Small intestine (tissue), 7 donors: Measurements from ENCODE around the gene UBE2S. TPM values are rescaled to one million over a fixed set of nuclear protein-coding genes. Genes with fewer than 3 reads are reported as not detected.

ENCODE experiments used
- DNase-seq, 2 donors: peaks; one replicate each; pipeline versions ENCODE4 v3.0.0 to v3.0.0-alpha.2; 2013
- FAIRE-seq: peaks from 2 replicates; lab custom pipeline; 2012; peaks lifted over from hg19 to GRCh38; lab: Jason Lieb, UNC
- H3K27ac ChIP-seq, 3 donors: one replicate each; pipeline ENCODE4 v1.5.1; 2013; ENCODE audit warnings: low read length in 2 of 3, mild to moderate bottlenecking in 2 of 3, control low read depth in 1 of 3, inconsistent platforms in 1 of 3, low read depth in 1 of 3, moderate library complexity in 1 of 3
- H3K27me3 ChIP-seq, 3 donors: one replicate each; pipeline ENCODE4 v1.6.1; 2013; ENCODE audit warnings: low read length in 3 of 3, inconsistent platforms in 1 of 3; ENCODE audit not compliant: control insufficient read depth in 3 of 3, insufficient read depth in 3 of 3
- H3K36me3 ChIP-seq, 3 donors: one replicate each; pipeline ENCODE4 v1.6.1; 2013; ENCODE audit warnings: low read length in 3 of 3, inconsistent platforms in 1 of 3, low read depth in 1 of 3, mild to moderate bottlenecking in 1 of 3, moderate library complexity in 1 of 3; ENCODE audit not compliant: control insufficient read depth in 3 of 3, insufficient read depth in 2 of 3
- H3K4me1 ChIP-seq, 3 donors: one replicate each; pipeline ENCODE4 v1.6.1; 2013; ENCODE audit warnings: low read length in 2 of 3, inconsistent platforms in 1 of 3, low read depth in 1 of 3, mild to moderate bottlenecking in 1 of 3, moderate library complexity in 1 of 3; ENCODE audit not compliant: control insufficient read depth in 3 of 3, insufficient read depth in 2 of 3
- H3K4me3 ChIP-seq, 3 donors: one replicate each; pipeline ENCODE4 v1.5.1; 2013; ENCODE audit warnings: low read length in 3 of 3, control low read depth in 1 of 3, inconsistent platforms in 1 of 3, low read depth in 1 of 3, mild to moderate bottlenecking in 1 of 3, moderate library complexity in 1 of 3
- H3K9me3 ChIP-seq, 2 donors: one replicate each; pipeline ENCODE4 v1.6.1; 2013; ENCODE audit warnings: low read depth in 1 of 2, low read length in 1 of 2; ENCODE audit not compliant: control insufficient read depth in 2 of 2, insufficient read depth in 1 of 2
- WGBS, 3 donors: extraction: QIAGEN DNeasy Blood & Tissue Kit; methylation state at CpG; one replicate each; pipeline ENCODE4 v1.1.7; 2013; 5-methylcytosine and 5-hydroxymethylcytosine counted together
- polyA plus RNA-seq, 4 donors: library from polyadenylated mRNA; stranded (reverse) in 3 of 4; unstranded in 1 of 4; fragments of 200-250 nt in 3 of 4; fragments of 120-200 nt in 1 of 4; gene quantifications; one replicate each; pipeline versions ENCODE4 v1.2.1 to v1.2.3, GENCODE V29; 2013
- donor health status: healthy with polysubstance abuse.
- donor health status: control.
- donor health status: control.
- donor health status: Bipolar disorder and iron deficiency.
- donor health status: healthy.

The UBE2S gene
- polyA plus RNA-seq, 4 donors: 7.2 to 30.1 (median 16.4) TPM

DNA sequence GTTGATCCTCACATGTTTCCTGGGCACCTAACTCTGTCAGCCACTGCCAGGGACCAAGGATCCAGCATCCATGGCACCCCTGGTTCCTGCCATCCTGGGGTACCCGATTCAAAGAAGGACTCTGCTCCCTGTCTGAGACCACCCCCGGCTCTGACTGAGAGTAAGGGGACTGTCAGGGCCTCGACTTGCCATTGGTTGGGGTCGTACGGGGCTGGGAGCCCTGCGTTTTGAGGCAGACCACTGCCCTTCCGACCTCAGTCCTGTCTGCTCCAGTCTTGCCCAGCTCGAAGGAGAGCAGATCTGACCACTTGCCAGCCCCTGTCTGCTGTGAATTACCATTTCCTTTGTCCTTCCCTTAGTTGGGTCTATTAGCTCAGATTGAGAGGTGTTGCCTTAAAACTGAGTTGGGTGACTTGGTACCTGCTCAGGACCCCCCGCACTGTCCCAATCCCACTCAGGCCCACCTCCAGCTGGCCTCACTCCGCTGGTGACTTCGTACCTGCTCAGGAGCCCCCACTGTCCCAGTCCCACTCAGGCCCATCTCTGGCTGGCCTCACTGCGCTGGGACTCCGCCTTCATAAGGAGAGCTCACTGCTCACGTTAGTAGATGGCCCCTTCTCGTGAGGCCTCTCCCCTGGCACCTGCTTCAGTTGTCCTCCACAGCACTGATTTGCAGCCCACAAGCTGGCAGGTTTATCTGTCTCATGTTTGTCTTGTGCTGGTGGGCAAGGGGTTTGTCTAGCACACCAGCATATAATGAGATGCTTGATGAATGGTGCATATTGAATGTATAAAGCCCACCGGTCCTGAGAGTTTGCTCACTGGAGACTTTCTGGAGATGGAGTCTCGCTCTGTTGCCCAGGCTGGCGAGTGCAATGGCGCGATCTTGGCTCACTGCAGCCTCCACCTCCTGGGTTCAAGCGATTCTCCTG lies 17.9 kb downstream of the UBE2S start:
- no peak overlapping the region for H3K27ac ChIP-seq
- H3K27me3 ChIP-seq: no peaks in the 10 kb centered on the region
- H3K9me3 ChIP-seq: no peaks in the 10 kb centered on the region
- H3K4me1 ChIP-seq: peaks cover 6 to 27% (median 13%) of the 10 kb centered on the region in 3 donors
- DNase-seq: no peak
- H3K36me3 ChIP-seq: peaks cover 4 to 67% (median 20%) of the 10 kb centered on the region in 3 donors
- H3K4me3 ChIP-seq: no peak overlapping the region
- 81 to 83% (median 83%) methylated on average over 21 of the region's 21 CpGs for WGBS, 3 donors
- FAIRE-seq: no peak

DNA sequence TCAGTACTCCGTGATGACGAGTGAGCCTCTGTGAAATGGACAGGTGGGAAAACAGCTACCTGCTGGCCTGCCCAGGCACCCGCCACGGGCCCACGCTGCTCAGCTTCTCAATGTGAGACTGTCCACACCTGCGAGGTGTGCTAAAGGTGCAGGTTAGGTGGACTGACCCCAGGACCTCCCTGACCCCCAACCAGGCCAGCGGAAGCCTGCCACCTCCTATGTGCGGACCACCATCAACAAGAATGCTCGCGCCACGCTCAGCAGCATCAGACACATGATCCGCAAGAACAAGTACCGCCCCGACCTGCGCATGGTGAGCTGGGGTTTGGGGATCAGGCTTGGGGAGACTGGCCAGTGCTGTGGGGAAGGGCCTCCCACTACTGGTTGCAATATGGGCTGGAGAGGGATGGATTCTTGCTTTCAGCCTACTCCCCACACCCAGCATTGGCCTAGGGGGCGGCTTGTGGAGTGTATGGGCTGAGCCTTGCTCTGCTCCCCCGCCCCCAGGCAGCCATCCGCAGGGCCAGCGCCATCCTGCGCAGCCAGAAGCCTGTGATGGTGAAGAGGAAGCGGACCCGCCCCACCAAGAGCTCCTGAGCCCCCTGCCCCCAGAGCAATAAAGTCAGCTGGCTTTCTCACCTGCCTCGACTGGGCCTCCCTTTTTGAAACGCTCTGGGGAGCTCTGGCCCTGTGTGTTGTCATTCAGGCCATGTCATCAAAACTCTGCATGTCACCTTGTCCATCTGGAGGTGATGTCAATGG lies 19.7 kb downstream of the UBE2S start:
- Histone ChIP-seq H3K4me1 (peaks cover 7 to 37% (median 13%) of the 10 kb centered on the region in 3 donors), H3K36me3 (peaks cover 4 to 65% (median 20%) of the 10 kb centered on the region in 3 donors), H3K9me3 (peaks cover 0 to under 1% of the 10 kb centered on the region in 2 donors), H3K4me3 (peak overlapping the region in 2 of 3 donors; percentile 63 to 97), H3K27ac (no peak overlapping the region), H3K27me3 (no peaks in the 10 kb centered on the region)
- WGBS, 3 donors: 78 to 82% (median 79%) methylated on average over 24 of the region's 24 CpGs
- DNase-seq: no peak
- FAIRE-seq: no peak

DNA sequence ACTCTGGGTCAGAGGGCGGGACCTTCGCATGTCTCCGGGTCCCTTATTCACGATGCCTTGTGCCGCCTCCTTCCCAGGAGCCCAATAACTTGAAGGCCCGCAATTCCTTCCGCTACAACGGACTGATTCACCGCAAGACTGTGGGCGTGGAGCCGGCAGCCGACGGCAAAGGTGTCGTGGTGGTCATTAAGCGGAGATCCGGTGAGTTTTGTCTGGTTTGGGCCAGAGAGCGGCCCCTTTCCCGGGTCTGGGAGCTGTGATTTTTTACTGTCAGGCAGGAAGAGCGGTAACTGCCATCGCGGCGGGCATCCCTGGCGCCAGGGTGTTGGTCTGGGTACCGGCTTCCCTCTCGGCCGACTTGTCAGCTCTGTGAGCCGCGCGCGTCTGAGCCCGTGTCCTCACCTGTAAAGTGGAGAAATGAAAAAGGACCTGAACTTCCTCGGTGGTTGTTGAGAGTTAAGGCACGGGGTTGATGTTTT lies 21.1 kb downstream of the UBE2S start:
- Histone ChIP-seq H3K9me3 (peaks cover 0 to 7% of the 10 kb centered on the region in 2 donors), H3K4me3 (peak overlapping the region; percentile 63 to 97 (median 95)), H3K36me3 (peaks cover 4 to 59% (median 20%) of the 10 kb centered on the region in 3 donors), H3K27ac (peak overlapping the region in 2 of 3 donors; percentile 66 to 97), H3K4me1 (peaks cover 8 to 37% (median 13%) of the 10 kb centered on the region in 3 donors), H3K27me3 (no peaks in the 10 kb centered on the region)
- DNase-seq (peak in 1 of 2 donors; percentile 16), FAIRE-seq (no peak)
- 1% methylated on average over 33 of the region's 33 CpGs for WGBS, 3 donors

DNA sequence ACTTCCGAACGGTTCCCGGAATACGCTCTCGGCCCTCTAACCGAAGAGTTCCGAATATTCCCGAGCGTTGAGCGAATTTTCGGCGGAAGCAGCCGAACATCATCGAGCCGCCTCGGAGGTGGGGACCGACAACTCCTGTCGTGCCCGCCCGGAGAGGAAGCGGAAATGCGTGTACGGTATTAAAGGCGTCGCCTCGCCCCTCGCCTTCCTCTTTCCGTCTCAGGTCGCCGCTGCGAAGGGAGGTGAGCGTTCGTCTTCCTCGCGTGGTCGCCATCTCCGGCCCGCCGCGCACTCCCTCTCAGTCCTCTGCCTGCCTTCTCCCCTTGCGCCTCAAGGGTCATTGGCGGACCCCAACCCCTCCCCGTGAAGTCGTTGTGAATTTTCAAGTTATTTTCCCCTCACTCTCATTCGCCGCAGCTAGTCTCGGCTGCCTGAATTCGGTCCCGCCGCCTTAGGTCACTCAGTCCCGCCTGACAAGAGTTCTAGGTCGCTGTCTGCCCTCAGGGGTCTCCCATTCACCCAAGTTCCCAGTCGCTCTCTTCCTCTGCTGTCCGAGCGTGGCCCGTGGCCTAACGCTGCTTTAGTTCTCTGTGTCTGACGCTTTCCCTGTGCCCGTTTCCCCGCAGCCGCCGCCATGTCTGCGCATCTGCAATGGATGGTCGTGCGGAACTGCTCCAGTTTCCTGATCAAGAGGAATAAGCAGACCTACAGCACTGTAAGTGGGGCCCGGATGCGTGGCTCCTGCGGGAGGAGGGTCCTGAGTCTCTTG lies 21.7 kb downstream of the UBE2S start, which contains the start of gene RPL28:
Gene RPL28 (plus strand): TSS at position 209 of the 769 bp plus-strand sequence. CDS start 426 bp downstream, at position 635.
- Histone ChIP-seq H3K27ac (peak within 1 kb of the TSS; percentile 86 to 99 (median 97)), H3K27me3 (no peaks in the 10 kb centered on the region), H3K36me3 (peaks cover 4 to 53% (median 17%) of the 10 kb centered on the region in 3 donors), H3K4me1 (peaks cover 8 to 37% (median 12%) of the 10 kb centered on the region in 3 donors), H3K9me3 (peaks cover 0 to 7% of the 10 kb centered on the region in 2 donors), H3K4me3 (peak within 1 kb of the TSS; percentile 75 to 97 (median 95))
- FAIRE-seq (no peak), DNase-seq (peak; percentile 99)
- WGBS, 3 donors: 0% methylated on average over 68 of the region's 68 CpGs

DNA sequence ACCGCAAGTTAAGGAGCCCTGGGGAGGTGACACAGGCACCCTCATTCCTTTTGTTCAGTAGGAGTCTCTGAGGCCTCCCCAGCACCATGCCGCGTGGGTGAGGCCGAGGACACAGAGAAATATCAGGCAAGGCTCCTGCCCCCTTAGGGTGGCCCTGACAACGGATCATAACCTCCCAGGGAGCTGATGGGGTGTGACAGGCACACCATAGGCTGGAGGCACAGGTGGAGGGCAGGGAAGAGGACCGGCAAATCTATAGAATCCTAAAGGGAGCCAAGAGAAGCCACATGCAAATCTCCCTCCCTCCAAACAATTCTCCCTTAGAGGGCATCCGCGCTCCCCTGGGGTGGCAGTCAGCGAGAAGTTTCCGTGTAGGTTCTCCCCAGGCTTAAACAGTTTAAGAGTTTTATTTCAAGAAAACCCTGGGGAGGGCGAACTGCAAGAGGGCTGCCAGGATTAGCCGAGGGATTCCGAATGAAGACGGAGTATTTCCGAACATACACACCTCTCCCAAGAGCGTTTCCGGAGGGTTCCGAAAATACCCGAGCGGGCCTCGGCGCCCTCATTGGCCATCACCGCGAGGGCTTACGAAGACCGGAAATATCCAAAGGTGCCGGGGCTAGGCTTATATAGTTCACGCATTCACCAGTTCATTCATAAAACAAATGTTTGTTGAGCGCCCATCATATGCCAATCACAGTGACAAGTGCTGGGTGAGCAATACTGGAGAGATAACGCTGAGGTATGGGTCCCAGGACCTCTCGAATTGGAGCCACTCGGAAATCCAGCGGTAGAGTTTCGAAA lies 22.5 kb downstream of the UBE2S start:
- H3K9me3 ChIP-seq: peaks cover 0 to 7% of the 10 kb centered on the region in 2 donors
- no peaks in the 10 kb centered on the region for H3K27me3 ChIP-seq
- H3K27ac ChIP-seq: peak overlapping the region; percentile 86 to 99 (median 97)
- peak overlapping the region; percentile 47 to 97 (median 75) for H3K4me3 ChIP-seq
- WGBS, 3 donors: 3 to 4% (median 4%) methylated on average over 34 of the region's 34 CpGs
- peaks cover 4 to 49% (median 17%) of the 10 kb centered on the region in 3 donors for H3K36me3 ChIP-seq
- DNase-seq (peak; percentile 97 to 98), FAIRE-seq (no peak)
- H3K4me1 ChIP-seq: peaks cover 8 to 37% (median 12%) of the 10 kb centered on the region in 3 donors

DNA sequence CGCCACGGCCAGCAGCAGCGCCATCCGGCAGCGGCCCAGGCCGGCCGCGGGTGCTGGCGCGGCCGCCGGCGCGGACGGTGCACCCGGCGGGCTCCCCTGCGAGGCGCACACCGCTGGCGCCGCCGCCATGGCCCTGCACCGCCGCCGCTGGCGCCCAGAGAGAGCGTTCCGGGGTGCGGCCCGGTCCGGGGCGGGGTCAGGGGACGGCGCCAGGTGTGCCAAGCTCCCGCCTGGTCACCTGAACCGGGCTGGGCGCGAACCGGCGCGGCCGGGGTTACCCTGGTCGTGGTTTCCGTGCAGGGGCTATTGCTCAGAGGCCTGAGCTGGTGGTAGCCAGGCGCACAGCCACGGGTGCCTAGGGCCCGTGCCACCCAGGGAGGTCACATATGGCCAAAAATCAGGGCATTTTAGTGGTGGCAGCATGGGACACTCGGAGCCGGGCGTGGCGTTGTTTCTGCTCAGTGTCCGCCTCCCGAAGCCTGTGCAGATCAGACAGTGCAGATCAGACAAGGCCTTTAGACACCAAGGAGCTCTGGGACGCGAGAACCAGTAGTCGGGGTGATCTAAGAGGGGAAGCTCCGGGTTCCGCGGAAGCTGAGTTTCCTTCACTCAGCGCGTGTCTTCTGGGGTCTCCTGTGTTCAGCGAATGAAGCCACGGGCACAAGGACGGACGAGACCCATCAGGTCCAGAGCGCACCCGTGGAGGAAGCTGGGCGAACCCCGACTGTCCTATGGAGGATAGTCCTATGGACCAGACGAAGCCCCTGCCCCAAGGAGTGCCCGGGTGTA lies 23.3 kb downstream of the UBE2S start, which contains the start of gene TMEM238:
Gene TMEM238 (minus strand): TSS at position 162 of the 789 bp plus-strand sequence. CDS start 33 bp downstream, at position 129.
- DNase-seq: peak; percentile 77 to 85
- H3K4me1 ChIP-seq: peaks cover 8 to 37% (median 12%) of the 10 kb centered on the region in 3 donors
- peak within 1 kb of the TSS; percentile 86 to 99 (median 97) for H3K27ac ChIP-seq
- no peak for FAIRE-seq
- H3K9me3 ChIP-seq: peaks cover 0 to 7% of the 10 kb centered on the region in 2 donors
- no peaks in the 10 kb centered on the region for H3K27me3 ChIP-seq
- peaks cover 4 to 45% (median 17%) of the 10 kb centered on the region in 3 donors for H3K36me3 ChIP-seq
- 5 to 16% (median 11%) methylated on average over 53 to 72 of the region's 72 CpGs for WGBS, 3 donors
- H3K4me3 ChIP-seq: peak within 1 kb of the TSS; percentile 63 to 97 (median 75)
